Activated CD4-positive, alpha-beta T cell treated with anti-CD3 and anti-CD28 coated beads, Interleukin-2, amount 50 U/mL, for 4 hours (primary cell): Measurements from ENCODE around the gene BLM.
A peak's percentile ranks its signal among the peaks of the same experiment; 100 is the strongest.
"Not testable (repeated sequence)": the region's sequence is repeated elsewhere in the genome, so short reads cannot be mapped to it uniquely, and the experiment has no call there.

Source experiments
- DNase-seq, 2 experiments: peaks; one replicate each; pipeline ENCODE4 v3.0.0-alpha.2; 2020

The BLM gene

GRCh38 chr15:90825115-90825899 lies 108.2 kb downstream of the BLM start:
- not testable (repeated sequence) for DNase-seq

GRCh38 chr15:90826206-90826885 lies 109.2 kb downstream of the BLM start:
- DNase-seq, result not testable (repeated sequence)

GRCh38 chr15:90826886-90827435 lies 109.8 kb downstream of the BLM start:
- no peak for DNase-seq

GRCh38 chr15:90828111-90828510 lies 111.0 kb downstream of the BLM start:
- DNase-seq, result no peak

GRCh38 chr15:90829126-90829525 lies 112.0 kb downstream of the BLM start:
- no peak for DNase-seq

GRCh38 chr15:90829942-90830440 lies 112.8 kb downstream of the BLM start:
- DNase-seq, result peak in 1 of 2 experiments; percentile 32

- no peak for DNase-seq
Measured at GRCh38 chr15:90834626-90835025, 117.5 kb downstream of the BLM start.

GRCh38 chr15:90836296-90836871 lies 119.2 kb downstream of the BLM start:
- DNase-seq, result no peak

GRCh38 chr15:90837094-90837493 lies 119.9 kb downstream of the BLM start:
- DNase-seq, result peak in 1 of 2 experiments; percentile 37

- peak; percentile 88 to 93 for DNase-seq
Measured at GRCh38 chr15:90838139-90838538, 121.0 kb downstream of the BLM start.

- no peak for DNase-seq
Measured at GRCh38 chr15:90838544-90838943, 121.4 kb downstream of the BLM start.

GRCh38 chr15:90839187-90840071 lies 122.3 kb downstream of the BLM start:
- DNase-seq, result no peak

GRCh38 chr15:90840157-90840855 lies 123.2 kb downstream of the BLM start:
- DNase-seq, result no peak

GRCh38 chr15:90840954-90841353 lies 123.8 kb downstream of the BLM start:
- no peak for DNase-seq

GRCh38 chr15:90844696-90845095 lies 127.5 kb downstream of the BLM start:
- no peak for DNase-seq

GRCh38 chr15:90845201-90845949 lies 128.2 kb downstream of the BLM start:
- DNase-seq, result peak in 1 of 2 experiments; percentile 23

- DNase-seq, result not testable (repeated sequence)
Measured at GRCh38 chr15:90849424-90849823, 132.3 kb downstream of the BLM start.

- peak in 1 of 2 experiments; percentile 29 for DNase-seq
Measured at GRCh38 chr15:90851114-90851513, 134.0 kb downstream of the BLM start.

- no peak for DNase-seq
Measured at GRCh38 chr15:90851940-90852339, 134.8 kb downstream of the BLM start.

- DNase-seq, result no peak
Measured at GRCh38 chr15:90855139-90855538, 138.0 kb downstream of the BLM start.

GRCh38 chr15:90857337-90857736 lies 140.2 kb downstream of the BLM start:
- no peak for DNase-seq
